Mammary epithelial cell (primary cell): ENCODE data around the gene KRT35.

ENCODE experiments used
- CTCF ChIP-seq, 2 donors: IDR thresholded peaks in 1 of 2; conservative IDR thresholded peaks in 1 of 2; 2 replicates each; pipeline ENCODE4 v1.5.1; 2011 to 2012; ENCODE audit warnings: inconsistent platforms in 2 of 2, low read length in 2 of 2, mild to moderate bottlenecking in 2 of 2, control low read depth in 1 of 2, low read depth in 1 of 2; ENCODE audit not compliant: insufficient read depth in 1 of 2; ENCODE audit errors: extremely low read depth in 1 of 2
- EZH2 ChIP-seq: IDR thresholded peaks from 2 replicates; pipeline ENCODE4 v1.6.1; 2012; ENCODE audit warnings: low read length, inconsistent platforms, borderline replicate concordance

- TF ChIP-seq EZH2 = no peak
- no peak for TF ChIP-seq CTCF (conservative IDR thresholded peaks at IDR 0.05 in 1 of 2, IDR thresholded peaks at IDR 0.05 in 1 of 2; ENCODE audit: extremely low read depth in 1 of 2, insufficient read depth in 1 of 2, low read depth in 1 of 2, low read length in 2 of 2)
Measured at GRCh38 chr17:41467561-41467960, 13.4 kb downstream of the KRT35 start.
